ENCODE measurements around the gene SPON1.

- no peak for TF ChIP-seq SP1 (IDR thresholded peaks at IDR 0.05)
- no peak for TF ChIP-seq FOXM1 (IDR thresholded peaks at IDR 0.05; ENCODE audit: borderline replicate concordance)
- no peak for TF ChIP-seq HDGF (IDR thresholded peaks at IDR 0.05; ENCODE audit: borderline replicate concordance)
- no peak for TF ChIP-seq FOXA1 (IDR thresholded peaks at IDR 0.05)
- TF ChIP-seq L3MBTL2 (conservative IDR thresholded peaks at IDR 0.05), result no peak
- TF ChIP-seq SUZ12 (IDR thresholded peaks at IDR 0.05), result no peak
- no peak for TF ChIP-seq ZNF384 (IDR thresholded peaks at IDR 0.05)
- TF ChIP-seq TARDBP (IDR thresholded peaks at IDR 0.05), result no peak
- TF ChIP-seq PKNOX1 (IDR thresholded peaks at IDR 0.05), result no peak
- no peak for TF ChIP-seq NFRKB (IDR thresholded peaks at IDR 0.05)
- TF ChIP-seq ELF4 (IDR thresholded peaks at IDR 0.05), result no peak
These were observed 119.2 kb downstream of the SPON1 start for GRCh38 chr11:14081581-14082231.
